GM12875 (cell line): ENCODE results near the gene SIM1.

Experiments
- H3K4me3 ChIP-seq: one replicate; pipeline ENCODE4 v1.5.1; 2011; ENCODE audit warnings: low read depth, low read length, control low read depth
- TF ChIP-seq, protein P1 (sequence below): IDR thresholded peaks from 2 replicates; pipeline ENCODE4 v1.5.1; 2011; ENCODE audit warnings: low read depth, mild to moderate bottlenecking, control low read depth, inconsistent platforms, low read length, moderate library complexity, borderline replicate concordance; ENCODE audit not compliant: insufficient read depth

The SIM1 gene

DNA sequence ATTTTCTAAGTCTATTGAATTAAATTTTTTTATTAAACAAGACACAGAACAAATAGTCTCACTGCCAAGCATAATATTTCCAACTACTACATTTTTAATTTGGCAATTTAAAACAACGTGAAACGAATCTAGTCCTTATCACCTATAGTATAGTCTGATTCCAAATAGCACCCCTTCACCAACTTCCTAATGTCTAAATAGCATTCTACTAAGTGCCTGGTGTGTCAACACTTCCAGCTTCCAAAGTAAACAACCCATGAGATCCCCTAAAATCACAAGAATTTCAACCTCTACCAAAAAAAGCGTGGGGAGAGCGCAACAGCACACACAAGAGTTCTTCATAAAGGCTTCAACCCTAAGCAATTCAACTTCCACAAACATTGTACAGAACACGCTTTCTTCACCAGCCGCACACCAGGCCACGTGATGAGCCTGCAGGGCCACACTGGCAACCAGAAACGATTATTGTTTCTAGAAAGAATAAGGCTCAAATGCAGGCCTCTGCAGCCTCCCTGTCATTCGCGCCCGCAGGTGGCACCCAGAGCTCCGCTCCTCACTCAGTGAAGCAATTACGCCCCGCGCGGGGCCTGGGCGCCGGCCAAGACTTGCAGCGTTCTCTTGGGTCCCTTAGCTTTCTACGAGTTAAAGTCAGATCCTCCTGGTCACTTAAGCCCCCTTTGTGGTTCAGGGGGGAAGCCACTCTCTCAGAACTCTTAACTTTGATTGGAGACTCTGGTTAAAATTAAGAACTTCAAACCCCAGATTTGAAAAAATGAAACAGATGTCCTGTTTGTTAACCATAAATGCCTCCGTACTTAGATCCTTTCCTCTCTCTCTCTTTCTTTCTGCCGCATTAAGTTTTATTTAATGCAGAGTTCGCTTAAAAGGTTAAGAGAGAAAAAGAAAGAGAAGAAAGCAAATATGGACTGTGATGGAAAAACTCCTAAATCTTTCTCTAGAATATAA lies 18.3 kb downstream of the SIM1 start:
- TF ChIP-seq, protein P1, sequence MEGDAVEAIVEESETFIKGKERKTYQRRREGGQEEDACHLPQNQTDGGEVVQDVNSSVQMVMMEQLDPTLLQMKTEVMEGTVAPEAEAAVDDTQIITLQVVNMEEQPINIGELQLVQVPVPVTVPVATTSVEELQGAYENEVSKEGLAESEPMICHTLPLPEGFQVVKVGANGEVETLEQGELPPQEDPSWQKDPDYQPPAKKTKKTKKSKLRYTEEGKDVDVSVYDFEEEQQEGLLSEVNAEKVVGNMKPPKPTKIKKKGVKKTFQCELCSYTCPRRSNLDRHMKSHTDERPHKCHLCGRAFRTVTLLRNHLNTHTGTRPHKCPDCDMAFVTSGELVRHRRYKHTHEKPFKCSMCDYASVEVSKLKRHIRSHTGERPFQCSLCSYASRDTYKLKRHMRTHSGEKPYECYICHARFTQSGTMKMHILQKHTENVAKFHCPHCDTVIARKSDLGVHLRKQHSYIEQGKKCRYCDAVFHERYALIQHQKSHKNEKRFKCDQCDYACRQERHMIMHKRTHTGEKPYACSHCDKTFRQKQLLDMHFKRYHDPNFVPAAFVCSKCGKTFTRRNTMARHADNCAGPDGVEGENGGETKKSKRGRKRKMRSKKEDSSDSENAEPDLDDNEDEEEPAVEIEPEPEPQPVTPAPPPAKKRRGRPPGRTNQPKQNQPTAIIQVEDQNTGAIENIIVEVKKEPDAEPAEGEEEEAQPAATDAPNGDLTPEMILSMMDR, result no peak
- no peak overlapping the region for H3K4me3 ChIP-seq

DNA sequence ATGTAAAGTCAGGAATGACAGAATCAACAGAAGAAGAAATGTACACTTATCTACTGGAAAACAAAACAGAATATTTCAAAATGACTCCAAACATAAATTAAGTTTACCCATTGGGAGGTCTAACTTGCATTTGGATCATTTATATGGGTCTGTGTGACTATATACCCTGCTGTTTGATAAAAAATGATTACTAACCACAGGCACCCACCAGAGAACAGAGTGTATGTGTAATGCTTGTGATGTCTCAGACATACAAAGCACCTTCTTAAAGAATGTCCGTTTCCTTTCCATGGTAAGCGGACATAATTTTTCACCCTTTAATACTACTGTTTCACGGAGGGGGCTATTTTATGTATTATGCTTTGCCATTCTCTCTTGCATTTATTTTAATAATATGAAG lies 19.2 kb downstream of the SIM1 start:
- TF ChIP-seq, protein P1, result no peak
- H3K4me3 ChIP-seq, result no peak overlapping the region

DNA sequence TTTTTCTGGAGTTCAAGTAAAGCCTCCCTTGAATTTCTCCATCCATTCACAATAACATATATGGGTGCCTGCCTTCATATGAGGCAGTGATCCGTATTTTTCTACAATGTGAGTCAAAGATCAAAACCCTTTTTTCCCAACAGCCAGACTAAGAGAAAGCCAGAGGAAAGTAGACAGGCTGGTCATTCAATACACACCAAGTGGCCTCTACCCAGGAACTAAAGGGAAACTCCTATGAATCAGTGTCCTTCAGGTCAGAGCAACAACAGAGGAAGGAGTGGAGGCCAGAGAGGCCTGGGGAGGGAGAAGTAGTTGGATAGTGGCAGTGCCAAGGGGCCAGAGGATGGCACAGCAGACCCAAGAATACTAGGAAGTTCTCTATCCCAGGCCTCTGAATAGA lies 23.8 kb downstream of the SIM1 start:
- H3K4me3 ChIP-seq, result no peak overlapping the region
- TF ChIP-seq, protein P1, result no peak

DNA sequence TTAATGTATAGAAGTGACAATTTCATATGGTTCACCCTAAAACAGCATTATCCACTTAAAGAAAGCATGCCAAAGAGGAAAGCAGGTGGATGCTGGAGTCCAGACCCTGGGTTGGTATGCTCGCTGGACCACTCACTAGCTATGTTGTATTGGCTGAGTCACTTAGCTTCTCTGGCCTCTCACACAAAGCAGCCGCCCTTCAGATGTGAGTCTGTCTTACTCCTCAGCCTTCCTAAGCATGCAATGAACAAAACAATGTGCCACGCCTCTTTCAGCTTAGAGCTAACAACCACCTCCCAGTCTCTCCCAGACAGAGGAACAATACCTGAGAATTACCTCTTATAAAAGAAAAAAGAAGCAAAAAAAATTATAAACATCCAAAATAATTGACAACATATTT lies 29.4 kb downstream of the SIM1 start:
- no peak overlapping the region for H3K4me3 ChIP-seq
- TF ChIP-seq, protein P1, result no peak

DNA sequence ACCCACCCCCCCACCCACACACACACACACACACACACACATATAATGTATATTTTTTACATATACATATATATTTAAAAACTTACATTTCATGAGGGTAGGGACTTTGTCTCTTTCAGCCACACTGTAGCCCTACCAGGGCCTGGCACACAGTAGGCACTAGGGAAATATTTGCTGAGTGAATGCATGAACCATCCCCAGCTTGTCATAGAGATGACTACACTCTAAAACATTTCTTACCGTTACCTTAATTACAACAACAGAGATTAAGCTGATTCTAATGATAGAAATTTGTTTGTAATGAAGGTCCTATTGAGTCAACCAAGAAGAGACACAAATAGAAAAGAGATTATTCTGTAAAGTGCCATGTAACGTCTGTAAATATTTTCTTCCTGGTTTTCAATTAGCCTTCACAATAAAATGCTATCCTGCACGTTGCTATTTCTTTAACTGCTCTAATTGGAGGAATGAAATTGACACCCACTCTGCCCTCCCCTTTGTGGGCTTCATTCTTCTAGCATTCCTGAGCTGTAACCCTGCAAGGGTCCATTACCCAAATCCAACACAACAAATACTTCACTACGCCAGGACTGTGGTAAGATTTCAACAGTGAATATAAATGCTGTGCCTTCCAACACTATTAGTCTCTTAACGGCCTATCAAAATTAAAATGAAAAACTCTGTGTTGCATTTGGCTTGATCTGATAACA lies 30.8 kb downstream of the SIM1 start:
- no peak overlapping the region for H3K4me3 ChIP-seq
- TF ChIP-seq, protein P1, result no peak

DNA sequence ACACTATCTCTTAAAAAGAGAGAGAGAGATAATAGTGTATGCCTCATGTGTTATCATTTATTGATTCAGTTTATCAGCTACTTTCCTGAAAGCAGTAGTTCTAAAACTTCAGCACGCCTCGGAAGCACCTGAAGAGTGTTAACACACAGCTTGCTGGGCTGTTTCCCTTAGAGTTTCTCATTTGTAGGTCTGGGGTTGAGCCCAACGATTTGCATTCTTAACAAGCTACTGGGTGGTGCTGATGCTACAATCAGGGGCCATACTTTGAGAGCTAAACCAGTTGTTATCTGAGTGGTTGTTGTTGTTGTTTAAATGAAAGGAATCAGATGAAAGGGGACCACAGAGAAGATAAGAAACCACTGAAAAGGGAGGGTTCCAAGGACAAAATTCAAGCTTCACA lies 32.6 kb downstream of the SIM1 start:
- TF ChIP-seq, protein P1, result no peak
- H3K4me3 ChIP-seq, result no peak overlapping the region
